H1 (cell line): ENCODE measurements around the gene DEDD2. TPM values are rescaled to one million over a fixed set of nuclear protein-coding genes. Genes with fewer than 3 reads are reported as not detected.

Source experiments
- polyA plus RNA-seq, 7 experiments: library from polyadenylated mRNA; depleted of rRNA in 3 of 7; stranded (reverse) in 5 of 7; unstranded in 2 of 7; fragments of >200 nt in 5 of 7; fragments of 200-250 nt in 2 of 7; gene quantifications; 1 replicate in 5 of 7; 2 replicates in 1 of 7; 4 replicates in 1 of 7; pipeline versions ENCODE4 v1.2.1 to v1.2.3, GENCODE V29; 2011 to 2013; ENCODE audit warnings: missing spikeins in 2 of 7, mixed read lengths in 2 of 7
- total RNA-seq: library from RNA; stranded (reverse); fragmentation: NEBNext Ultra II Directional; extraction: Animal tissue kit (Norgen Biotek cat#: 25700); gene quantifications from 2 replicates; pipeline ENCODE4 v1.2.1, GENCODE V29; 2021

The DEDD2 gene
- total and polyA plus RNA-seq, 2 of the 8 experiments (the other 6 are each of a cell fraction or from before 2014, with no cell fraction given), result 37.8 to 65.0 TPM

Other genes with a start within 250 kb of the DEDD2 start
- 35.8 and 41.2 TPM in 2 replicates for gene ATP1A3, start 223.4 kb downstream of the DEDD2 start, total RNA-seq
- 11.1 and 19.2 TPM in 2 replicates for gene ATP1A3, start 223.4 kb downstream of the DEDD2 start, polyA plus RNA-seq (2011; rRNA removed)
- 42.9 and 45.1 TPM in 2 replicates for gene GRIK5, start 147.5 kb downstream of the DEDD2 start, total RNA-seq
- gene GRIK5, start 147.5 kb downstream of the DEDD2 start, polyA plus RNA-seq (2011; rRNA removed), result 17.8 and 25.3 TPM in 2 replicates
- 27.0 and 28.6 TPM in 2 replicates for gene ZNF574, start 141.5 kb downstream of the DEDD2 start, total RNA-seq
- gene ZNF574, start 141.5 kb downstream of the DEDD2 start, polyA plus RNA-seq (2011; rRNA removed), result 38.8 and 53.8 TPM in 2 replicates
- 6.1 and 7.2 TPM in 2 replicates for gene POU2F2, start 85.2 kb downstream of the DEDD2 start, total RNA-seq
- 5.0 and 7.3 TPM in 2 replicates for gene POU2F2, start 85.2 kb downstream of the DEDD2 start, polyA plus RNA-seq (2011; rRNA removed)
- 13.5 and 14.1 TPM in 2 replicates for gene ZNF526, start 2.6 kb upstream of the DEDD2 start, total RNA-seq
- gene ZNF526, start 2.6 kb upstream of the DEDD2 start, polyA plus RNA-seq (2011; rRNA removed), result 8.4 and 10.0 TPM in 2 replicates
- 54.9 and 55.3 TPM in 2 replicates for gene GSK3A, start 24.9 kb upstream of the DEDD2 start, total RNA-seq
- 84.0 and 89.0 TPM in 2 replicates for gene GSK3A, start 24.9 kb upstream of the DEDD2 start, polyA plus RNA-seq (2011; rRNA removed)
- gene ERF, start 37.5 kb upstream of the DEDD2 start, total RNA-seq, result 62.7 and 73.9 TPM in 2 replicates
- gene ERF, start 37.5 kb upstream of the DEDD2 start, polyA plus RNA-seq (2011; rRNA removed), result 43.7 and 67.6 TPM in 2 replicates
- 43.6 and 48.4 TPM in 2 replicates for gene CIC, start 51.6 kb upstream of the DEDD2 start, total RNA-seq
- 13.2 and 23.1 TPM in 2 replicates for gene CIC, start 51.6 kb upstream of the DEDD2 start, polyA plus RNA-seq (2011; rRNA removed)
- gene PRR19, start 84.5 kb upstream of the DEDD2 start, total RNA-seq, result 6.7 and 7.2 TPM in 2 replicates
- gene PRR19, start 84.5 kb upstream of the DEDD2 start, polyA plus RNA-seq (2011; rRNA removed), result 7.5 and 8.9 TPM in 2 replicates
- gene PAFAH1B3, start 84.9 kb upstream of the DEDD2 start, total RNA-seq, result 124 and 132 TPM in 2 replicates
- gene PAFAH1B3, start 84.9 kb upstream of the DEDD2 start, polyA plus RNA-seq (2011; rRNA removed), result 248 and 294 TPM in 2 replicates
- 4.7 and 5.0 TPM in 2 replicates for gene TMEM145, start 95.6 kb upstream of the DEDD2 start, total RNA-seq
- gene TMEM145, start 95.6 kb upstream of the DEDD2 start, polyA plus RNA-seq (2011; rRNA removed), result 2.3 and 4.5 TPM in 2 replicates
- gene MEGF8, start 108.0 kb upstream of the DEDD2 start, total RNA-seq, result 22.3 and 23.7 TPM in 2 replicates
- 13.0 and 22.9 TPM in 2 replicates for gene MEGF8, start 108.0 kb upstream of the DEDD2 start, polyA plus RNA-seq (2011; rRNA removed)
- 8.9 and 12.6 TPM in 2 replicates for gene CNFN, start 172.6 kb upstream of the DEDD2 start, total RNA-seq
- 31.5 and 54.3 TPM in 2 replicates for gene CNFN, start 172.6 kb upstream of the DEDD2 start, polyA plus RNA-seq (2011; rRNA removed)
- gene LIPE, start 209.7 kb upstream of the DEDD2 start, total RNA-seq, result 12.5 and 15.9 TPM in 2 replicates
- 8.7 and 17.0 TPM in 2 replicates for gene LIPE, start 209.7 kb upstream of the DEDD2 start, polyA plus RNA-seq (2011; rRNA removed)
- not detected in 2 replicates for gene CXCL17, start 225.3 kb upstream of the DEDD2 start, total RNA-seq
- gene CXCL17, start 225.3 kb upstream of the DEDD2 start, polyA plus RNA-seq (2011; rRNA removed), result 0.11 TPM in 1 of 2 replicates, not detected in the other